Fibroblast of lung (primary cell): ENCODE data around the gene ADIPOR1. TPM values are rescaled to one million over a fixed set of nuclear protein-coding genes. Genes with fewer than 3 reads are reported as not detected.

Experiments
- DNase-seq, 2 donors: peaks; one replicate each; pipeline versions ENCODE4 v3.0.0 to v3.0.0-alpha.2; 2010; ENCODE audit warnings: low read depth in 2 of 2
- H2AFZ ChIP-seq: 2 replicates; pipeline ENCODE4 v1.5.1; 2012; ENCODE audit warnings: low read length, control low read depth, inconsistent platforms
- H3K27ac ChIP-seq: 2 replicates; pipeline ENCODE4 v1.5.1; 2011; ENCODE audit warnings: low read length, control low read depth; ENCODE audit not compliant: insufficient read depth
- H3K27me3 ChIP-seq: 2 replicates; pipeline ENCODE4 v1.5.1; 2011; ENCODE audit warnings: mild to moderate bottlenecking, low read length; ENCODE audit not compliant: control insufficient read depth, insufficient read depth
- H3K36me3 ChIP-seq: 2 replicates; pipeline ENCODE4 v1.5.1; 2011; ENCODE audit warnings: low read length; ENCODE audit not compliant: control insufficient read depth, insufficient read depth
- H3K4me1 ChIP-seq: 2 replicates; pipeline ENCODE4 v1.5.1; 2011; ENCODE audit warnings: low read length; ENCODE audit not compliant: control insufficient read depth, insufficient read depth; ENCODE audit errors: extremely low read depth
- H3K4me2 ChIP-seq: 2 replicates; pipeline ENCODE4 v1.5.1; 2011; ENCODE audit warnings: low read length, control low read depth; ENCODE audit not compliant: insufficient read depth; ENCODE audit errors: extremely low read depth
- H3K4me3 ChIP-seq, 4 experiments: fragments of 200-600 bp in 1 of 4; sonication (generic) in 1 of 4; replicated peaks in 1 of 4; 2 replicates each; pipeline ENCODE4 v1.5.1; 2011 to 2016; ENCODE audit warnings: low read length in 4 of 4, low read depth in 3 of 4, mild to moderate bottlenecking in 3 of 4, control low read depth in 2 of 4, inconsistent platforms in 1 of 4, mixed read lengths in 1 of 4; ENCODE audit not compliant: insufficient read depth in 1 of 4; ENCODE audit errors: control extremely low read depth in 1 of 4
- H3K79me2 ChIP-seq: 2 replicates; pipeline ENCODE4 v1.5.1; 2012; ENCODE audit warnings: mild to moderate bottlenecking, low read length, inconsistent platforms; ENCODE audit not compliant: control insufficient read depth, insufficient read depth
- H3K9ac ChIP-seq: 2 replicates; pipeline ENCODE4 v1.5.1; 2011; ENCODE audit warnings: mild to moderate bottlenecking, low read length, control low read depth; ENCODE audit not compliant: insufficient read depth
- H3K9me3 ChIP-seq: 2 replicates; pipeline ENCODE4 v1.5.1; 2012; ENCODE audit warnings: low read depth, low read length; ENCODE audit not compliant: control insufficient read depth, insufficient read depth
- H4K20me1 ChIP-seq: 2 replicates; pipeline ENCODE4 v1.5.1; 2011; ENCODE audit warnings: low read length; ENCODE audit not compliant: control insufficient read depth, insufficient read depth; ENCODE audit errors: extremely low read depth
- CTCF ChIP-seq, 2 donors: IDR thresholded peaks in 1 of 2; conservative IDR thresholded peaks in 1 of 2; 1 replicate in 1 of 2; 2 replicates in 1 of 2; pipeline ENCODE4 v1.5.1; 2011 to 2012; ENCODE audit warnings: low read length in 2 of 2, control low read depth in 1 of 2, inconsistent platforms in 1 of 2, low read depth in 1 of 2, mild to moderate bottlenecking in 1 of 2
- EZH2 ChIP-seq: IDR thresholded peaks from 2 replicates; pipeline ENCODE4 v1.5.1; 2012; ENCODE audit warnings: low read length, control low read depth, mild to moderate bottlenecking; ENCODE audit errors: missing control alignments
- polyA plus RNA-seq, 2 donors: library from polyadenylated mRNA; depleted of rRNA in 1 of 2; stranded (reverse) in 1 of 2; unstranded in 1 of 2; fragments of >200 nt; gene quantifications; 2 replicates each; pipeline ENCODE4 v1.2.1, GENCODE V29; 2011 to 2012; ENCODE audit warnings: missing spikeins in 1 of 2
- total RNA-seq: library from RNA; depleted of rRNA; stranded (reverse); fragments of >200 nt; gene quantifications from 2 replicates; pipeline ENCODE4 v1.2.1, GENCODE V29; 2014

Gene ADIPOR1
- total and polyA plus RNA-seq, 2 donors (not counting 1 experiment from before 2014, with no cell fraction given): 81.7 to 116 TPM

DNA sequence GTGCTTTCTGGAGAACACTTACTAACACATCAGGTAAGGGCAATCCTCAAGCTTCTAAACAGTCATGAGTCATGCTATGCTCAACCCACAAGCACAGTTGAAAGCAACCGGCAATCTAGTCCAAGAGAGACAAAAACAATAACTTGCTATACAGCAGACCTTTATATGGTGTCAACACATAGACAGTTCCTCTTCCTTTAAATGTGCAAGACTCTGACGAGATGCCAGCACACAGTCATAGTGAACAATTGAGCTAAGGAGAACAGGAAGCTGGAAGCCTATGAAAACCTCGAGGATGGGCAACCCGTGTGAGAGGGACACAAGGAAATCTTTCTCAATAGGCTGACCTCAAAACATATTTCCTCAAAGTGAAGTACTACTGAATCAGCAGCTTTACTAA is 5.3 kb downstream of the ADIPOR1 start:
- peak; percentile 40 to 58 for DNase-seq
- Histone ChIP-seq H3K27me3 (no peaks in the 10 kb centered on the region), H3K9me3 (no peaks in the 10 kb centered on the region), H3K4me3 (no peak overlapping the region), H4K20me1 (peaks cover 2% of the 10 kb centered on the region), H3K79me2 (peaks cover 50% of the 10 kb centered on the region), H3K27ac (no peak overlapping the region), H2AFZ (no peak overlapping the region), H3K4me2 (peak overlapping the region; percentile 1), H3K4me1 (peaks cover 3% of the 10 kb centered on the region), H3K9ac (no peak overlapping the region), H3K36me3 (peaks cover 3% of the 10 kb centered on the region)
- no peak for TF ChIP-seq EZH2
- no peak for TF ChIP-seq CTCF (conservative IDR thresholded peaks at IDR 0.05 in 1 of 2, IDR thresholded peaks at IDR 0.05 in 1 of 2; ENCODE audit: low read depth in 1 of 2, low read length in 2 of 2)

DNA sequence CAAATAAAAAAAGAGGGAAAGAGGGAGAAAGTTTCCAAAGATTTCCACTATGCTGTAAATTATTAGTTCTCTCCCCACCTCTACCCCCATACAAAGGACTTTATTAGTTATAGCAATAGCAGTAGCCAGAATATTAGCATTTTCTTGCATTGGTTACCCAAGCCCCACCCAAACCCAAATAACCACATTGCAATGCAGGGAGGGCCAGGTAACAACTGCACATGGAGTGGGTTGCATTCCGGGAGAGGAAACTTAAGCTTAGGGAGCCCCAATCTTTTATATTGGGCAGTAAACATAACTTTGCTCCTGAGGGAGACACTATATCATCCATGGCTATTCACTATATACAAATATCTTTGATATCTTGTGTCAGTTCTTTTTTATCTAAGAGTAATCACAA is 6.0 kb downstream of the ADIPOR1 start:
- no peak for DNase-seq

DNA sequence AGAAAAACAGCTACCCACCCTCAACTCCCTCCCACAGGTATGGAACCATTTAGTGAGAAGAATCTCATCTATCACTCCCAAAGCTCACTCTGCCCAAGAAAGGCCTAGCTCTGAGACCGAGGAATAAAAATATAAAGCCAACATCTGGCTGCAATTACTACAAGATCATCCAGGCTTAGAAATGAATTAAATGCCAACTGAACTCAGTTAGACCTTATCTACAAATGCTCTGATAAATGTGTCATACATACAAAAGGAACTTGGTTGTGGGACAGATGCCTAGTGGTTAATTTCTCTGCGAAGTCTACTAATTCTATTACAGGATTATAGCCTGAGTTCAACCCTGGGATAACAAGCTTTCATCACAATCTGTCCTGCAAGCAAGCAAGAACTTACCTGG is 6.7 kb downstream of the ADIPOR1 start:
- Histone ChIP-seq H4K20me1 (peaks cover 2% of the 10 kb centered on the region), H3K4me1 (no peaks in the 10 kb centered on the region), H3K9ac (no peak overlapping the region), H3K36me3 (peaks cover 3% of the 10 kb centered on the region), H3K27ac (no peak overlapping the region), H3K9me3 (no peaks in the 10 kb centered on the region), H3K79me2 (peaks cover 38% of the 10 kb centered on the region), H3K4me3 (no peak overlapping the region), H3K4me2 (no peak overlapping the region), H3K27me3 (no peaks in the 10 kb centered on the region), H2AFZ (no peak overlapping the region)
- no peak for DNase-seq
- no peak for TF ChIP-seq EZH2
- no peak for TF ChIP-seq CTCF (conservative IDR thresholded peaks at IDR 0.05 in 1 of 2, IDR thresholded peaks at IDR 0.05 in 1 of 2; ENCODE audit: low read depth in 1 of 2, low read length in 2 of 2)

More for the DNA sequence above, 6.0 kb downstream of the ADIPOR1 start:
- no peak overlapping the region for H3K4me3 ChIP-seq
- H3K4me2 ChIP-seq: no peak overlapping the region
- peaks cover 2% of the 10 kb centered on the region for H4K20me1 ChIP-seq
- peaks cover 3% of the 10 kb centered on the region for H3K36me3 ChIP-seq
- no peaks in the 10 kb centered on the region for H3K27me3 ChIP-seq
- H3K9me3 ChIP-seq: no peaks in the 10 kb centered on the region
- H2AFZ ChIP-seq: no peak overlapping the region
- peaks cover 44% of the 10 kb centered on the region for H3K79me2 ChIP-seq
- no peak overlapping the region for H3K27ac ChIP-seq
- peaks cover 3% of the 10 kb centered on the region for H3K4me1 ChIP-seq
- no peak for TF ChIP-seq EZH2
- TF ChIP-seq CTCF (conservative IDR thresholded peaks at IDR 0.05 in 1 of 2, IDR thresholded peaks at IDR 0.05 in 1 of 2; ENCODE audit: low read depth in 1 of 2, low read length in 2 of 2): no peak
- H3K9ac ChIP-seq: no peak overlapping the region
